COR-L47 (cell line): ENCODE measurements around the gene FHOD3.
"Not testable (repeated sequence)": the region's sequence is repeated elsewhere in the genome, so short reads cannot be mapped to it uniquely, and the experiment has no call there.

Experiments
- DNase-seq: peaks from one replicate; lab custom pipeline; 2025; lab: John Stamatoyannopoulos, UW

FHOD3 gene

DNA sequence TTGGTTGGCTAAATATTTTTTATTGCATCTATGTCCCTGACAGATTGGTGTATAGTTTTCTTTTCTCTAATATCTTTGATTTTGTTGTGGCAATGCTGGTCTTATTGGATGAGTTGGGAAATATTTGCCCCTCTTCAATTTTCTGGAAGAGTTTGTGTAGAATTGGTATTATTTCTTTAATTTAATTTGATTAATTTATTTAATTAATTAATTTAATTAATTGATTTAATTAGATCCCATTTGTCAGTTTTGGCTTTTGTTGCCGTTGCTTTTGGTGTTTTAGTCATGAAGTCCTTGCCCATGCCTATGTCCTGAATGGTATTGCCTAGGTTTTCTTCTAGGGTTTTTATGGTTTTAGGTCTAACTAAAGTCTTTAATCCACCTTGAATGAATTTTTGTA is 253.8 kb downstream of the FHOD3 start:
- not testable (repeated sequence) for DNase-seq

DNA sequence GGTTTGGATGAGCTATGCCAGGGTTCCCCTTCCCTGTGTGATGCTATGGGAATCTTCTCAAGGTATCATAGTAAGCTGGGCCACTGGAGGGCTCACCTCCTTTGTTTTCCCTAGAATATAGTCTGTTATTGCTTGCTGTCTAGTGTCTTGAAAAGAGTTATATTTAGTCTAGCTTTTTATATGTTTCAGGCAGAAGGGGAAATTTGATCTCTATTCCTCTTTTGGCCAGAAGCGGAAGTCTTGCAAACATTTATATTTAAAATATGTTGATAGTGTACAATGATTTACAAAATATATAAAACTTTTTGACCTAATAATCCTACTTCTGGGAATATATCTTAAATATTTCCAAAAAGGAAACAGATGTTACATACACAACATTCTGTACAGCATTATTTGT is 260.7 kb downstream of the FHOD3 start:
- no peak for DNase-seq

GRCh38 chr18:36559149-36559857 is 261.8 kb downstream of the FHOD3 start:
- no peak for DNase-seq

- no peak for DNase-seq
Observed at GRCh38 chr18:36560187-36560586, 262.7 kb downstream of the FHOD3 start.

DNA sequence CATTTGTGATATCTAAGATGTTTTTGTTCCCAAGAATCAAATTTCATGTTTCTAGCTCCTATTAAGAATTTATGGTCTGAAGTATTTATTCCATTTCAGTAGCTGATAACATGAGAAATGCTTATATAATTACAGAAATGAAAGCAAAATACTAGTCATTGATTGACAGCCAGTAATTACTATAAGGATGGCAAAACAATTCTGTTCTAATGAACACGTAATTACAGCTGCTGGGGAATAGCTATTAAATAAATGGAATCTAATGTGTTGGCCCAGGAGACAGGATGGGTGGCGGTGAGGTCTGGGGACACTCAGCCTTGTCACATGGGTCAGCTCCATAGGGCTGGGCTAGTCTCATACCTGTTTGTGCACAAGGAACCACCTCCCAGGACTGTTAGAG is 263.5 kb downstream of the FHOD3 start:
- DNase-seq, result peak; percentile 79

DNA sequence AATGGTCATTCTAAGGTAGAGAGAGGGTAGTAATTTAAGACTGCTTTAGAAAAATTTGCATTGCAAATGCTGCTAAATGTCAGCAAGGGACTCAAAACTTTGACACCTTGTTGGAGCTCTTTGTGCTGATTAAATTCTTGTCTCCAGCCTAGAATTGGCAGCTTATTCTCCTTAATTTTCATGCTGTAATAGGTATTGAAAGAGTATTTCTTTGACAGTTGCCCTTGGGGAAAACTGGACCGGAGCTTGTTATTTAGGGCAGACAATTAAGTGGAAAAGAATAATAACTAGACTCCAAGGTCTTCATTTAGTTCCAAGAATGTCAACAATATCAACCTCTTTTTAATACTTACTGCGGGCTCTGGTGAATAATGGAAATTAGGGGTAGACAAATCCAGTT is 267.3 kb downstream of the FHOD3 start:
- DNase-seq, result no peak

- no peak for DNase-seq
Observed at GRCh38 chr18:36567800-36568199, 270.3 kb downstream of the FHOD3 start.

- DNase-seq, result no peak
Observed at GRCh38 chr18:36568487-36568886, 271.0 kb downstream of the FHOD3 start.

- DNase-seq, result peak; percentile 54
Observed at GRCh38 chr18:36572135-36572856, 274.8 kb downstream of the FHOD3 start.

DNA sequence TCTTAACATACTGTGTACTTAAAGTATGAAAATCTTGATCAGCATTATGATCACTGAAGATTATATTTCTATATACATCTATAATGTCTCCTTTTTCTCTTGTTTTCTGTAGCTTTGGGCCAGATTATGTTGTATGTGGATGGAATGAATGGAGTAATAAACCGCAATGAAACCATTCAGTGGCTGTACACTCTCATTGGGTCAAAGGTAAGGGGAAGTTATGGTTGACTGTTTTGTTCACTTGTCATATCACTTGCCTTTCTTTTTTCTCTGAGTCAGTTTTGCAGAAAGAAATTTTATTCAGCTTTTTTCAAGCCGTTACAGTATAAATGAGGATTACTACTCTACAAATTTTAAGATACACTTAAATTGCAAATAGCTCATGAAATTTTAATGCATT is 278.8 kb downstream of the FHOD3 start:
- no peak for DNase-seq

- DNase-seq, result no peak
Observed at GRCh38 chr18:36578871-36579710, 281.6 kb downstream of the FHOD3 start.

- peak; percentile 28 for DNase-seq
Observed at GRCh38 chr18:36580266-36580665, 282.8 kb downstream of the FHOD3 start.

DNA sequence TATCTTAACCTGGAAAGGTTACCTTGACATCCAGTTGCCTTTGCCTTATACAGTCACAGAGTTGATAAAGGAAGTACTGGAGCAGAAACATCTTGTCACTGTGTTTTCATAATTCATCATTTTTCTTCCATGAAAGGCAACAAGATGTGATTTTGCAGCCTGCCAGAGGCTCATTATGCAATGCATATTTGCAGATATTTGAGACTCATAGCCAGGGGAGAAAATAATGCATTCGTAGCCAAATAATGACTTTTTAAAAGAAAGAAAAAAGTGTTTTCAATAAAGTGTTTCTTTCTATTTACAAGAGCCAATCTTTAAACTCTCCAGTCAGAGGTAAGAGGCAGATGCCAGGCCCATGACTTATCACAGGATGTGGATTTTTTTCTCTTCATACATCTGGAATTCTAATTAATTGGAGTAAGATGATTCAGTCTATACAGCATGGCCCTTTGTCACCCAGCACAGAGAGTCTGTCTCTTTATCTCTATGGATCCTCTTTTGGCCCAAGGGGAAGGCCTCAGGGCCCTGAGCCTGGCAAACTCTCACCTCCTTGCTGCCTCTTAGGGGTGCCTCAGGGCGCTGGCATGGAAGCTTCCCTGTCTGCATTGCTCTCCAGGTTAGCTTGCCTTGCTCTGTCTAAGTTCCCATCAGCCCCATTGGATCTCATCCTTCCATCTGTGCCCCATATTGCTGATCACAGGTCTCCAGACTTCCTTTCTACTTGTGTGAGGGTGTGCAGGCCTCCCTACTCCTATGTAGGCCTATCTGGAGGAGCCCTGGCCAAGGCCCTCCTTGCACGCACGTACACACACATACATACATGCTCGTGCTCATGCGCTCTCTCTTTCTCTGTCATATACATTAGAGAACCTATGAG is 283.6 kb downstream of the FHOD3 start:
- DNase-seq, result no peak

- DNase-seq, result no peak
Observed at GRCh38 chr18:36582988-36583745, 285.7 kb downstream of the FHOD3 start.

DNA sequence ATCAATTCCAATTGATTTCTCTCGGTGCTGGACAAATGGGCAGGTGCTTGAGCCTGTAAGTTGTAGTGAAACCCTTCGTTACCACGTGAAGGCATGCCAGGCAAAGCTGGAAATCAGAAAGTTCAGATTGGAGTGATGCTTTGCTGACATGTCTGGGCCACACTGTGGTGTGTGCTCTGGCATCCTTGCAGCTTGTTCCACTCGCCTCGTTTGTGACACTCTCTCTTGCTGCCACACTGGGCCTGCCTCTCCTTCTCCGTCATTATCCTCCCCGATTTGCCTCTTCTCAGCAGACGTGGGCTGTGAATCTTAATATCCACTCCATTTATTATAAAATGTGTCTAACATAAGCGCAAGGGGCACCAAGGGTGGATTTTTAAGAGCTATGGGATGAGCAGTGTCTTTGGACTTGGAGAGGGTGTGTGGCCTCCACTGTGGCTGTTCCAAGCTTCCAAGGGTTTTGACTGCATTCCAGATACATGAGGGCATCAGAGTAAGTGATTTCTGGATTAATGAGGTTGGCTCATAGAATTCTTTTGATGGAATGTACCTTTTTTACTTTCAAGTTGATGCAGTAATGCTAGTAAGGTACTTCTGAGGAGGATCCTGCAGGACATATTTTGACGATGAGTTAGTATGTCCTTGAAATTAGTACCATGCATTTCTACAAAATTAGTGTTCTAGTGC is 292.5 kb downstream of the FHOD3 start:
- DNase-seq, result no peak

GRCh38 chr18:36590621-36591580 is 293.4 kb downstream of the FHOD3 start:
- no peak for DNase-seq

GRCh38 chr18:36592282-36592681 is 294.8 kb downstream of the FHOD3 start:
- DNase-seq, result no peak

GRCh38 chr18:36593001-36593400 is 295.5 kb downstream of the FHOD3 start:
- DNase-seq, result no peak

GRCh38 chr18:36593641-36594040 is 296.1 kb downstream of the FHOD3 start:
- DNase-seq, result no peak
